ENCODE results near the gene L3MBTL2.

DNA sequence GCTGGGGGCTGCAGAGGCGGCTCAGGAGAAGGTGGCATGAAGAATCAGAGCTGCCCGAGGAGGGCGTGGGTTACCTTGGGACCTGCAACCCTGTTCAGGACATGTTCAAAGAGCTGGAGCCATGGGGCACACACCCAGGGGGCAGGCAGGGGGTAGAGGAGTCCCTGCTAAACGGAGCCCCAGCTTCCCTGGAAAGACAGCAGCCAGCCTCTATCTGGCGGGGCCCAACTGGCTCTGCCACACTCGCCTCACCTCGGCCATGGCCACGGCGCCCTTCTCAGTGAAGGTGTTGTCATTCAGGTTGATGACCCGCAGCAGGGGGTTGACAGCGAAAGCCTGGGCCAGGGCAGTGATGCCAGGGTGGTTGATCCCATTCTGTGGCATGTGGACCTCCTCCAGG is 52.6 kb downstream of the L3MBTL2 start:
- TF ChIP-seq, protein P1, sequence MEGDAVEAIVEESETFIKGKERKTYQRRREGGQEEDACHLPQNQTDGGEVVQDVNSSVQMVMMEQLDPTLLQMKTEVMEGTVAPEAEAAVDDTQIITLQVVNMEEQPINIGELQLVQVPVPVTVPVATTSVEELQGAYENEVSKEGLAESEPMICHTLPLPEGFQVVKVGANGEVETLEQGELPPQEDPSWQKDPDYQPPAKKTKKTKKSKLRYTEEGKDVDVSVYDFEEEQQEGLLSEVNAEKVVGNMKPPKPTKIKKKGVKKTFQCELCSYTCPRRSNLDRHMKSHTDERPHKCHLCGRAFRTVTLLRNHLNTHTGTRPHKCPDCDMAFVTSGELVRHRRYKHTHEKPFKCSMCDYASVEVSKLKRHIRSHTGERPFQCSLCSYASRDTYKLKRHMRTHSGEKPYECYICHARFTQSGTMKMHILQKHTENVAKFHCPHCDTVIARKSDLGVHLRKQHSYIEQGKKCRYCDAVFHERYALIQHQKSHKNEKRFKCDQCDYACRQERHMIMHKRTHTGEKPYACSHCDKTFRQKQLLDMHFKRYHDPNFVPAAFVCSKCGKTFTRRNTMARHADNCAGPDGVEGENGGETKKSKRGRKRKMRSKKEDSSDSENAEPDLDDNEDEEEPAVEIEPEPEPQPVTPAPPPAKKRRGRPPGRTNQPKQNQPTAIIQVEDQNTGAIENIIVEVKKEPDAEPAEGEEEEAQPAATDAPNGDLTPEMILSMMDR (IDR thresholded peaks at IDR 0.05; ENCODE audit: poor library complexity): no peak
- no peak for TF ChIP-seq EZH2phosphoT487 (IDR thresholded peaks at IDR 0.05; ENCODE audit: low read depth, severe bottlenecking, unreplicated experiment)
